ENCODE measurements around the gene ADGRB2.

ADGRB2 gene

DNA sequence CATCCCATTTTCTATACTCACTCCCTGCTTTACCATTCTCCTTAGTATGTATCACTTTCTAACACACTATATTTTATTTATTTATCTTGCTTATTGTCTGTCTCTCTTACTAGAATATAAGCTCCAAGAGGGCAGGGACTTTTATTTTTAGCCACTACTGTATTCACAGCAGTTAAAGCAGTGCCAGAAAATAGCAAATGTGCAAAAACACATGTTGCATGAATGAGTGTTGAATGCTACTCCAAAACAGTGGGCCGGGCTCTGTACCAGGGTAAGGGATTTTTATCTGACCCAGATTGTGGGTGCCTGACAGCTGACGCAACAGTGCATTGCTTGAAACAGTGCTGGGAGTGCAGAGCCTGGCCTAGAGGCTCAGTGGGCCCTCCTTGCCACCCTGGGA lies 85.0 kb downstream of the ADGRB2 start:
- Histone ChIP-seq H3K9me3 (ENCODE audit: severe bottlenecking) (no peaks in the 10 kb centered on the region), H3K36me3 (no peaks in the 10 kb centered on the region), H3K27me3 (ENCODE audit: insufficient read depth, low read depth, severe bottlenecking) (no peaks in the 10 kb centered on the region), H3K27ac (no peak overlapping the region), H3K4me3 (ENCODE audit: low read depth, low read length) (no peak overlapping the region)
- no peak for DNase-seq
- no peak for TF ChIP-seq CTCF (IDR thresholded peaks at IDR 0.05; ENCODE audit: low read depth, low read length)

DNA sequence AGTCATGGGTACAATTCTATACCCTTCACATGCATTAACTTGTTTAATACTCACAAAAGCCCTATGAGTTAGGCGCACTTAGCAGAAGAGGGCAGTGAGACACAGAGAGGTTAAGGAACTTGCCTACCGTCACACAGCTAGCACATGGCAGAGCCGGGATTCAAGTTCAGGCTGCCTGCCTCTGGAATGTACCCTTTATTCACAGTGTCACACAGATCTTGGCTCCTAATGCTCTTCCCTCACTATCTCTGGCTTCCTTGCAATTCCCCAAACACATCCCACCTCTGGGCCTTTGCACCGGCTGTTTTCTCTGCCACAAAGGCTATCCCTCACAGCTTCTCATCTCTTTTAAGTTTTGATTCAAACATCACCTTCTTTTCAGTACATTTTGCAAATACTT lies 85.5 kb downstream of the ADGRB2 start:
- no peaks in the 10 kb centered on the region for H3K27me3 ChIP-seq (ENCODE audit: insufficient read depth, low read depth, severe bottlenecking)

GRCh38 chr1:31677949-31678348 lies 86.2 kb downstream of the ADGRB2 start:
- no peaks in the 10 kb centered on the region for H3K27me3 ChIP-seq (ENCODE audit: insufficient read depth, low read depth, severe bottlenecking)
- H3K4me3 ChIP-seq (ENCODE audit: low read depth, low read length), result no peak overlapping the region
- no peaks in the 10 kb centered on the region for H3K36me3 ChIP-seq

More for the DNA sequence above, 85.5 kb downstream of the ADGRB2 start:
- no peak for TF ChIP-seq CTCF (IDR thresholded peaks at IDR 0.05; ENCODE audit: low read depth, low read length)
- no peaks in the 10 kb centered on the region for H3K9me3 ChIP-seq (ENCODE audit: severe bottlenecking)
- no peaks in the 10 kb centered on the region for H3K36me3 ChIP-seq
- H3K4me3 ChIP-seq (ENCODE audit: low read depth, low read length), result no peak overlapping the region
- H3K27ac ChIP-seq, result no peak overlapping the region
- DNase-seq, result no peak

DNA sequence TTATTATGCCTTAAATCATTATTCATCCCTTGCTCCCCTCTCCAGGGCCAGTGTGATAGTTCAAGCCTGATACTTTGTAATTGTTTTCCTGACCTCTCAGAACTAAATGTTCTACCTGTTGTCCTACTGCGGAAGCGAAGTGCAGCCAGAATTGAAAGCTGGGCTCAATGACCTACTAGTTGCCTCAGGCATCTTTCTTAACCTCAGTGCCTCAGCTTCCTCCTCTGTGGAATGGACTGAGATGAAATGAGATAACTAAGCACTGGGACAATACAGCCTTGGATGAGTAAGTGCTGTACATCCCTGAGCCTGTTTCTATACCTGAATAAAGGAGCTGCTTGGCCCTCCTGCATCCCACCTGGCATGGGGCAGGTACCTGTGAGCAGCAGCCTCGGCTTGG lies 86.7 kb downstream of the ADGRB2 start:
- Histone ChIP-seq H3K27ac (no peak overlapping the region), H3K36me3 (no peaks in the 10 kb centered on the region), H3K4me3 (ENCODE audit: low read depth, low read length) (no peak overlapping the region), H3K27me3 (ENCODE audit: insufficient read depth, low read depth, severe bottlenecking) (no peaks in the 10 kb centered on the region), H3K9me3 (ENCODE audit: severe bottlenecking) (no peaks in the 10 kb centered on the region)
- DNase-seq, result no peak
- TF ChIP-seq CTCF (IDR thresholded peaks at IDR 0.05; ENCODE audit: low read depth, low read length), result no peak

More at GRCh38 chr1:31677949-31678348, 86.2 kb downstream of the ADGRB2 start:
- no peak for DNase-seq
- Histone ChIP-seq H3K9me3 (ENCODE audit: severe bottlenecking) (no peaks in the 10 kb centered on the region), H3K27ac (no peak overlapping the region)
- TF ChIP-seq CTCF (IDR thresholded peaks at IDR 0.05; ENCODE audit: low read depth, low read length), result no peak
